Activated B cell treated with CpG ODN at 0.5 μM for 24 hours (primary cell): ENCODE measurements around the gene PIGP. TPM values are rescaled to one million over a fixed set of nuclear protein-coding genes. Genes with fewer than 3 reads are reported as not detected.

ENCODE experiments used
- ATAC-seq: fragments of 200-7000 bp; cut with Tn5 transposase; one replicate; pipeline ENCODE4 v1.10.0; 2021; ENCODE audit warnings: low read depth, mild to moderate bottlenecking, moderate library complexity
- CTCF ChIA-PET: fragments of 350-600 bp; sonication (Branson Sonifier 250); formaldehyde crosslinking; loops from one replicate; lab custom pipeline; 2021; ENCODE audit warnings: antibody characterized with exemption; lab: Charles Lee
- POLR2A ChIA-PET: fragments of 350-600 bp; sonication (Branson Sonifier 250); formaldehyde crosslinking; loops from one replicate; lab custom pipeline; 2021; ENCODE audit warnings: antibody characterized with exemption; lab: Charles Lee
- DNase-seq: peaks from one replicate; pipeline ENCODE4 v3.0.0; 2022
- H3K27ac Mint-ChIP-seq: one replicate; pipeline ENCODE4 v1.8.0; 2020; ENCODE audit warnings: mixed read lengths
- H3K27me3 Mint-ChIP-seq: one replicate; pipeline ENCODE4 v1.8.0; 2021; ENCODE audit warnings: mixed read lengths
- H3K36me3 Mint-ChIP-seq: one replicate; pipeline ENCODE4 v1.8.0; 2021; ENCODE audit warnings: low read depth, mixed read lengths
- H3K4me1 Mint-ChIP-seq: one replicate; pipeline ENCODE4 v1.8.0; 2021; ENCODE audit warnings: mixed read lengths
- H3K4me3 Mint-ChIP-seq: one replicate; pipeline ENCODE4 v1.8.0; 2020; ENCODE audit warnings: mild to moderate bottlenecking, mixed read lengths
- H3K9me3 Mint-ChIP-seq: one replicate; pipeline ENCODE4 v1.8.0; 2020; ENCODE audit warnings: mixed read lengths
- CTCF ChIP-seq: fragments of 200-600 bp; IDR thresholded peaks from one replicate; pipeline ENCODE4 v1.8.0; 2022; ENCODE audit warnings: antibody characterized with exemption, mild to moderate bottlenecking
- intact Hi-C: fragments of 100-400 bp; cut with micrococcal nuclease; formaldehyde crosslinking; loops from one replicate; pipeline ENCODE4 v1.15.1; 2024
- total RNA-seq: library from RNA; stranded (reverse); gene quantifications from 2 replicates; pipeline ENCODE4 v1.2.3, GENCODE V29; 2022

The PIGP gene
- total RNA-seq, 1 donor from 2014 or later = 17.7 TPM

DNA sequence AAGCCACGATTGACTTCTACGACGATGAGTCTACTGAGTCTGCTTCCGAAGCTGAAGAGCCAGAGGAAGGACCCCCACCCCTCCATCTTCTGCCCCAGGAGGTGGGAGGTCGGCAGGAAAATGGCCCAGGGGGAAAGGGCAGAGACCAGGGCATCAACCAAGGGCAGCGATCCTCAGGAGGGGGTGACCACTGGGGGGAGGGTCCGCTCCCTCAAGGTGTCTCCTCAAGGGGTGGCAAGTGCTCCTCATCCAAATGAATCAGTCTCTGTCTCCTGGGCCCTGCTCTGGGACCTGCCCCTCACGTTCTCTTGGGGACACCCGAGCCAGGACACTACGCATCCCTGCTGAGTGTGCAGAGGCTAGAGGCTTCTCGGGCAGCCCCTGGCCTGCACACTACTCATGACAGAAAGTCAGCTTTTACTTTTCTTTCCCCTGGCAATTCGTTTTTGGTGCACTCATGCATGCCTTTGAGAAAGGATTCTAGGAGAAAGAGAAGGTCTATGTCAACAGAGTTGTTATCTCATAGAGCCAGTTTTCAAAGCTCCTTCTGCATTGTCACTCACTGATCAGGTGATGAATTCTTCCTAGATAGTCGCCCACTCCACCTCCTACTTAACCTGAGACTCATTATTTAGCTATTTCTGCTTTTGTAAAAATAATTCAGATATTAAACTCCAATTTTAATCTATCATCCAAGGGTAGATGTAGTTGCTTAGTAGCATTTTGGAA lies 54.8 kb downstream of the PIGP start:
- H3K27ac Mint-ChIP-seq = no peak overlapping the region
- H3K36me3 Mint-ChIP-seq = no peaks in the 10 kb centered on the region
- DNase-seq = no peak
- ChIA-PET CTCF (no interaction called here), POLR2A (interaction anchor here (0.7 kb wide), 1 partner anchor 73 kb away, joined by 7 read pairs; no protein-coding TSS in a partner anchor)
- no peak overlapping the region for H3K4me3 Mint-ChIP-seq
- peaks cover 12% of the 10 kb centered on the region for H3K27me3 Mint-ChIP-seq
- H3K9me3 Mint-ChIP-seq = no peaks in the 10 kb centered on the region
- no peak for ATAC-seq
- no peaks in the 10 kb centered on the region for H3K4me1 Mint-ChIP-seq
- intact Hi-C loops = no loop called here
- no peak for TF ChIP-seq CTCF

Other genes starting within 250 kb of the PIGP start
- 8.1 and 10.6 TPM in 2 replicates for gene HLCS, start 106.4 kb downstream of the PIGP start, total RNA-seq
- not detected in 2 replicates for gene RIPPLY3, start 66.4 kb downstream of the PIGP start, total RNA-seq
- 61.1 and 69.8 TPM in 2 replicates for gene TTC3, start 183 bp upstream of the PIGP start, total RNA-seq
- 42.5 and 45.2 TPM in 2 replicates for gene VPS26C, start 194.3 kb upstream of the PIGP start, total RNA-seq